ENCODE results near the gene XYLT1.

Gene XYLT1

GRCh38 chr16:17219991-17220390 is 250.8 kb downstream of the XYLT1 start:
- DNase-seq: peak; percentile 38

GRCh38 chr16:17215936-17216335 is 254.8 kb downstream of the XYLT1 start:
- DNase-seq: no peak

GRCh38 chr16:17215306-17215705 is 255.5 kb downstream of the XYLT1 start:
- no peak for DNase-seq

- DNase-seq: no peak
Observed at GRCh38 chr16:17213974-17214373, 256.8 kb downstream of the XYLT1 start.

- no peak for DNase-seq
Observed at GRCh38 chr16:17213025-17213424, 257.7 kb downstream of the XYLT1 start.

GRCh38 chr16:17212606-17213005 is 258.2 kb downstream of the XYLT1 start:
- no peak for DNase-seq

- peak; percentile 67 for DNase-seq
Observed at GRCh38 chr16:17211797-17212196, 259.0 kb downstream of the XYLT1 start.

GRCh38 chr16:17206712-17207111 is 264.0 kb downstream of the XYLT1 start:
- DNase-seq: no peak

- DNase-seq: no peak
Observed at GRCh38 chr16:17205279-17206211, 265.2 kb downstream of the XYLT1 start.

GRCh38 chr16:17204644-17205043 is 266.1 kb downstream of the XYLT1 start:
- DNase-seq: peak; percentile 12

- no peak for DNase-seq
Observed at GRCh38 chr16:17204206-17204605, 266.6 kb downstream of the XYLT1 start.

- no peak for DNase-seq
Observed at GRCh38 chr16:17203424-17203823, 267.3 kb downstream of the XYLT1 start.

GRCh38 chr16:17199135-17199534 is 271.6 kb downstream of the XYLT1 start:
- DNase-seq: no peak

GRCh38 chr16:17196526-17196925 is 274.2 kb downstream of the XYLT1 start:
- DNase-seq: no peak

GRCh38 chr16:17194190-17194780 is 276.5 kb downstream of the XYLT1 start:
- peak; percentile 74 for DNase-seq

- no peak for DNase-seq
Observed at GRCh38 chr16:17193566-17194100, 277.1 kb downstream of the XYLT1 start.

- DNase-seq: no peak
Observed at GRCh38 chr16:17184026-17184425, 286.7 kb downstream of the XYLT1 start.

GRCh38 chr16:17177959-17178905 is 292.5 kb downstream of the XYLT1 start:
- DNase-seq: peak; percentile 38

GRCh38 chr16:17177242-17177958 is 293.4 kb downstream of the XYLT1 start:
- DNase-seq: no peak

- no peak for DNase-seq
Observed at GRCh38 chr16:17176199-17176598, 294.6 kb downstream of the XYLT1 start.

GRCh38 chr16:17173281-17173680 is 297.5 kb downstream of the XYLT1 start:
- peak; percentile 88 for DNase-seq

All from hematopoietic multipotent progenitor cell treated with erythropoietin and hydrocortisone succinate and interleukin-3 and kit ligand, for 4 days (in vitro differentiated cells).